Brain pericyte (primary cell): Measurements from ENCODE around the gene SPRR5.

ENCODE experiments used
- DNase-seq: peaks from one replicate; pipeline ENCODE4 v3.0.0-alpha.2; 2012; ENCODE audit warnings: low read depth, low spot score

SPRR5 gene

DNA sequence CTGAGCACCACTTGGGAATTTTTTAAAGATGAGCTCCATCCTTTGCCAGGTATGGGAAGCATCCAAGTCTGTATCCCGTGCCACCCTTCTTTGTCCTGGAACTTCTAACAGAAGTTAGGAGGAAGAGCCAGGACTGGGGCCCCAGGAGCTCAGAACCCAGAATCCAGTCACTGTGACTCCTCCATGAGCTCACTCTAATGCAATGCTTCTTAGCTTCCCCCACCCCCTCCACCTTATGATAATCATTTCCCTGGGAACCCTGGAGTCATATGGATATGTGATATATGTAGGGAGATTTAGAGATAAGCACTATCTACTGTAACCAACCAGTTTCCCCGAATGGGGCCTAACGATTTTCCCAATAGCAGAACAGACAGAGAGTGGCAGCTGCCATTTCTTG is 758 bp upstream of the SPRR5 start:
- no peak for DNase-seq

DNA sequence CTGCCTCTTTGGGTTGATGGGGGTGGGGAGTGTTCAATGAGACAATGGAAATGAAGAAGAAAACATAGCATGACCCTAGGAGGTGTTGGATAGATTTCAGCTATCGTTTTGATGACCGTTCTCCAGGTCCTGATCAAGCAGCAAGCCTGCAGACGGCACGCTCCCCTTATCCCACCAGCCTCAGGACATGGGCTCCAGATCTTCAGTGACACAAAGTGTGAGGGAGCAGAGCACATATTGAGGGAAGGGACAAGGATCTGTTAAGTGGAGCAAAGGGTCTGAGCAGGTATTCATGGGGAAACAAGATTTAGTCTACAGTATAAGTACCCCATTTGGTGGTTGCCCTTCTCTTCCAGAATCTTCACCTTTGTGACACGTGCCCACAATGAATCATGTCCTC is 4.7 kb downstream of the SPRR5 start:
- DNase-seq: no peak

DNA sequence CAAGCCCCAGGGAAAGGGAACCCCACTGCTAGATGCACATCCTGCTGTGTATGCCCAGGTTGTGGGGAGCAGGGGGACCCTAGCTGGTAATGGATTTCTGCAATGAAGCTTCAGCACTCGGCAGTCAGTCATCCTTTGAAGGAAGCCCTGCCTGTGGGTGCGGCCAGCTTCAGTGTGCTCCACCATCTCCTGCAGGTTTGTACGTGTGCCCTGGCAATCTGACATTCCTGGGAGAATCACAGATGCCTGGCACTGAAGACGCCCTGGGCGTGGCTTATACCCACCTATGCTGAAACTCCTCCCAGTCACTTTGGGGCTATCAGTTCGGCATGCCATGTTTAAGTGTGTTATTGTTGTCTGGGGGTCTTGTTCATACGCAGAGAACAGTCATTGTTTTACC is 6.8 kb downstream of the SPRR5 start:
- no peak for DNase-seq

GRCh38 chr1:152954436-152954835 is 7.4 kb downstream of the SPRR5 start:
- no peak for DNase-seq

- DNase-seq: no peak
Measured at GRCh38 chr1:152957561-152957960, 10.6 kb downstream of the SPRR5 start.

- DNase-seq: no peak
Measured at GRCh38 chr1:152959273-152959672, 12.3 kb downstream of the SPRR5 start.

DNA sequence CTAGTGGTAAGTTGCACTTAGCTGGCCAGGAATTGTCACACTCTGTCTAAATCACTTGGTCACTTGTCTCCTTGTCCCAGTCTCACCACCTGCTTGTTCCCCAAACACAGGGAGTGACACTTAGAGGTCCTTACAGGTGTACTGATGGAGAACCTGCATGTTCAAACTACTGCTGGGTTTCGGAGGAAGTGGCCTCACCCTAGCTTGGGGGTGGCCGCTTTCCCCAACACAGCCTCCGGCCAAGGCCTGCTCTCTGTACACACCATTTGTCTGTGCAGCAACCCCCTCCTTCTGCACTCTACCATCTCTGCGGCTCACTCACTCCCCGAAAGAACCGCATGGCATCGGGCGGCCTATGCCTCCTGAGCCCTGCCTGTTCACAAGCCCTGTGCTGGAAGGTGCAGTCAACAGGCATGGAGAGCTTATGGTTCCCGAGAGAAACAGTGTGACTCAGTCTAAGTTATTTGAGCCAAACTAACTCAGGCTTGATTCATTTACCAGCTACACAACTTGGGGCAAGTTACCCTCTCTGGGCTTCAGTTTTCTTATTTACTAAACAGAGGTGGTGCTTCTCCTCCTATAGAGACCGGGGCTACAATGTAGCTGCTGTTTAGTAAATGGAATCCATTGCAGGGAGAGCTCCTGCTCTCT is 12.9 kb downstream of the SPRR5 start:
- DNase-seq: no peak

GRCh38 chr1:152960452-152961044 is 13.5 kb downstream of the SPRR5 start:
- DNase-seq: no peak

GRCh38 chr1:152961226-152961891 is 14.4 kb downstream of the SPRR5 start:
- DNase-seq: no peak

DNA sequence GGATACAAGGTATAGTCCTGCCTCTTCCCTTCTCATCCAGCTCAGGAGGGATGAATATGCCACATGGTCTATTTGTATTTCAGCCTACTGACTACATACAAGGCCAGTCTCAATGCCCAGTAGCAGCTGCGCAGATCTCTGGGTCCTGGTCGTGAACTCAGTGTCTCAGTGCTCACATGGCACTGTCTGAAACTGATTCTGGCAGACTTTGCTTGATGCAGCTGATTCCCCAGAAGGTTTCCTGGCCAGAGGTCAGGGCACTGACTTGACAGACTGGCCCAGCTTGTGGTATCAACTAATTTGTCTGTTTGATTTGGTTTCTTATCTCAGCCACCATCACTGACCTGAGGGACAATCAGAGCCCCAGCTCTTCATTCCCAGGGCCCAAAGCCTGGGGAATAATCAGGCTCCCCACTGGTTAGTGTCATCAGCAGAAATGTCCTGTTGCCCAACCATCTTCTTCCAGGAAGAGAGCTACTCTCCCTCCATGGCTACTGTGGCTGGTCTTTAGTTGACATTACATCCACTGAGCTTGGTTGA is 15.9 kb downstream of the SPRR5 start:
- no peak for DNase-seq

DNA sequence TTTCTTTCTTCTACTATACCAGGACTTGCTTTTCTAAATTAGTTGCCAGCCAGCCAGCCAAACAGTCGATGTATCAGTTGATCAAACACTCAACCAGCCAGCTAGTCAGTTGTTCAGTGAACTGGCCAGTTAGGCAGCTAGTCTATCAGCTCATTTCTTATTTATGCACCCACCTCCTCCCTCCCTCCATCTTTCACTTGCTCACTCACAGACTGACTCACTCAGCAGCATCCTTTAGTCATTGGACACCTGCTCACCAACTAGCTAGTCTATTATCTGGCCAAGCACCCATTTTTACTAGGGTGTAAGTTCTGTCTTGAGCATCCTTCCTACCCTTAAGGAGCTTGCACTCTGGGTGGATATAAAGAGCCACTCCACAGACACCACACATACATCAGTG is 17.5 kb downstream of the SPRR5 start:
- no peak for DNase-seq

- DNase-seq: no peak
Measured at GRCh38 chr1:152965853-152966252, 18.8 kb downstream of the SPRR5 start.

DNA sequence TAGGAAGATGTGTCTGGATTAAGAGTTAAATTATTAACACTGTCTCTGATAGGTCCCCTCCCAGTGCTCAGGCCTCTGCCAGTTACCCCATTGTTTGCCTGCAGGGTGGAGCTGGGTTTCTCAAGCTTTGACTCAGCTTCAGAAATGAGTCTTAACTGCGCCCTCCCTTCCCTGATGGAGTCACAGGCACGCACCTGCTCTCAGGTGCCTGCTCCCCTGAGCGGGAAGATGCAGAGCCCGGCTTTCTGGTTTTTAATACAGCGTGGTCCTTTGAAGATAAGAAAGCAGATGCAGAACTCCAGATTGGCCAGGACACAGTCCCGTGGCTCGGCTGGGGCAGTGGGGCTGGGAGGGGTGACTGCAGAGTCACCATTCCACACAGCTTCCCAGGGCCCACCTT is 20.2 kb downstream of the SPRR5 start:
- DNase-seq: no peak

DNA sequence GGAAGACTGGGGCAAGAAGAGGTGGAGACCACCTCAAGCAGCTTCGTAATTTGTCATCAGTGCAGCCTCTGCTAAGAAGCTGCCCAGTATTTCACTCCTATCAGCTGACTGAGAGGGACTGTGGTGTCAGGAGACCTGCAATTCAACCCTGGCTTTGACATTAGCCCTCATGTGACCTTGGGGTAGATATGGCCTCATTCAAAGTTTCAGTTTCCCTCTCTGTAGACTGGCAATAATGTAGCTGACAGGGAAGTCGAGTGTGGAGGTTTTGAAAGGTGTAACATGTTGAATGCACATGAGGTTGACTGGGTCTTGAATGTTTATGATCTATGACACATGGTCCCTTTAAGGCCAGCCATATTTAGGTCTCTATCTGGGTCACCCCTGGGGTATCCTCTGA is 21.2 kb downstream of the SPRR5 start:
- no peak for DNase-seq

DNA sequence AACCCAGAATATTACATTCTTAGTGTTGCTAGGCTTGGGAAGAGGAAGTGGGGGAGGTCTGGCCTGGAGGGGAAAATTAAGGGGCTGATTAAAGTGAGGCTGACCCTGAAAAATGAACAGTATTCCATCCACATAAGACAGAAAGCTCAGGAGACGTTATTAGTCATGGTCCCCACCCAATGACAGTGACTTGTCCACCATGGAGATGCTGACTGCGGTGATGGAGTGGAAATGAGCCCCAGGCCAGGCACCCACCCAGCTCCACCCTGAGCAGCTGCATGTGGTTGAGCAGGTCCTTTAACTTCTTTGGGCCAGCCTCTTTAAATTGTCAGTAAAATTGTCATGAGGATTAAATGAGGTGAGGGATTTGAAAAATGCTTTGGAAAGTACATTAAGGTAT is 22.0 kb downstream of the SPRR5 start:
- no peak for DNase-seq

DNA sequence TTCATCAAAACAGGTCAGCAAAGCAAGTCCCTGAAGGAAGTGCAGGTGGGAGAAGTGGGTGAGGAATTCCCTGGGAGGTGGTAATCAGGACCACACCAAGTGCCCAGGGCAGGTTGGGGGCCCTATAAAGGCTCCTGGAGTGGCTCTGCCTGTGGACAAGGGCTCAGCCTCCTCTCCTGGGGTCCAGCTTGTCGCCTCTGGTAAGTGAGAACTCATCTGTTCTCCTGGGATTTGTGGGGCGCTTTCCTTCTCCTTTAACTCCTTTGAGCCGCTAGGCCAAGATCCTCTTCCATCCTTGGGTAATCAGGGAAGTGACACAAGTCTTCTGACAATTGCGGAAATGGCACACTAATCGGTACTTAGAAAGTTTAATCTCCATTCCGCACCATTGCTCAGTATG is 23.5 kb downstream of the SPRR5 start, which contains the start of gene SPRR4:
TSS of gene SPRR4 (plus strand) at position 154 of the 400 bp plus-strand sequence. CDS start 1,243 bp downstream, outside the sequence.
- no peak for DNase-seq

GRCh38 chr1:152972196-152972886 is 25.3 kb downstream of the SPRR5 start:
- no peak for DNase-seq

DNA sequence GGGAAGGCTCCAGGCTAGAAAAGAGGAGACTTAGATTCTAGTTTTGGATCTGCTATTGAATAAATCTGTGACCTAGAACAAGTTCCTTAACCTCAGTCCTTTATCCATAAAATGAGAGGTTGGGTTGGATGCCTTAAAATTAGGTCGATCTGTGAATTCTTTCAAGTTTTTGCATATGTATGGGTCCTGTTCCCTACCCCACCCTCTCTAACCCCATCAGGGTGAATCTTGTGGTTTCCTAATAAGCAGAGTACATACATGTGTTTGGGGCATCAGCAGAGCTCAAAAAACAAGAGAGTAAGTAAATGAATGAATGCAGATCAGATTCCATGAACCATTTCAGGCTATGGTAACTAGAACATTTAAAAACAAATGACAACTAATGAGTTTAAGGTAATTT is 29.7 kb downstream of the SPRR5 start:
- no peak for DNase-seq

GRCh38 chr1:152977614-152978013 is 30.6 kb downstream of the SPRR5 start:
- no peak for DNase-seq

GRCh38 chr1:152980676-152981075 is 33.7 kb downstream of the SPRR5 start:
- DNase-seq: no peak

DNA sequence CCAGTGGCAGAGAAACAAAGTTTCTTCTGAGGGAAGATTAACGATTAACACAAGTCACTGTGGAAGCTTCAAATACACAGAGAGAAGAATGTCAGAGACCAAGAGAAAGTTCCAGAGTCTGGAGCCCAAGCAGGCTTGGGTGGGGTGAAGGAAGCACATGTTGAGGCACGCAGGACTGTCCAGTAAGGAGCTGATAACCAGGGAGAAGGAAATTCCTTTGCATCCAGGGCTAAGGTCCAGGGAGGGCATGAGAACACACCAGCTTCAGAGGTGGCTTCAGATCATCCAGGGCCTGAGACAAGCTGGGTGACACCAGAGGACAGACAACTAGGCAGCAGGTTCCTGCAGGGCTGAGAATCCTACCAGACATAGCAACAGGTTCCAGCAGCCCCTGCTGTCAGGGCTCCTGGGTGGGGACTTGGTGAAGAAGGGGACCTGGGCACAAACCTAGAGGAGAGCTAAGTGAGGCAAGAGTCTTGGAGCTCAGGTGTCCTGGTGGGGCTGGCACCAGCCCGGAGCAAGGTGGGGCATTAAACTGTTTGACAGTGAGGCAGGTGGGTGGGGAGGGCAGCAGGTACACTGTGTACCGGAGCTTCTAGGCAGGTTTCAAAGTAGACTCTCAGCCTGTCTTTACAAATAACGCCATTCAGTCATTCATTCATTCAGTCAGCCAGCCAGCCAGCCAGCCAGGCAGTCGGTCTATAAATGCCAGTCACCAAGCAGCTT is 34.3 kb downstream of the SPRR5 start:
- DNase-seq: peak; percentile 2

DNA sequence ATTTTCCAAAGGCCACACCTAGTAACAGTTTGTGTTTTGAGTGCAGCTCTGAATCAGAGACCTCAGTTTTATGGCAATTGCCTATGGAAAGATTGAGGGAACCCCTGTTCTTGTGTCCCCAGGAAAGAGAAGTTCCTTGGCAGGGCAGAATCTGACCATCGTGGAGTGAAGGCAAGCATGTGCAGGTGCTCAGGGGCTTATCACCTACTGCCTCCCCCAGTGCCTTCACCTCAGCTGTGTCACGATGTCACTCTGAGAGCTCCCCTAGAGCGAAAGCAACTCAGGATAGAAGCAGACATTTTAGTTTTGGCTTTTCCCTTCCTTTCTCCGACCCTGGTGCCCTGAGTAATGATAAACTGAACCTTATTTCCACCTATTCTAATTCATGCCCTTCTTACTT is 35.1 kb downstream of the SPRR5 start:
- DNase-seq: no peak
